Activated CD8-positive, alpha-beta memory T cell treated with anti-CD3 and anti-CD28 coated beads, Interleukin-2, amount 50 U/mL, for 48 hours (primary cell): ENCODE measurements around the gene CPLANE2.
"Not testable (repeated sequence)": the region's sequence is repeated elsewhere in the genome, so short reads cannot be mapped to it uniquely, and the experiment has no call there.

Experiments
- DNase-seq: peaks from one replicate; pipeline ENCODE4 v3.0.0-alpha.2; 2020

CPLANE2 gene

GRCh38 chr1:16208270-16208987, 28.6 kb downstream of the CPLANE2 start:
- no peak for DNase-seq

- DNase-seq = peak; percentile 67
Observed at GRCh38 chr1:16207318-16208269, 29.4 kb downstream of the CPLANE2 start.

- DNase-seq = peak; percentile 94
Observed at GRCh38 chr1:16206547-16207317, 30.3 kb downstream of the CPLANE2 start.

- peak; percentile 63 for DNase-seq
Observed at GRCh38 chr1:16205891-16206546, 31.0 kb downstream of the CPLANE2 start.

- DNase-seq = no peak
Observed at GRCh38 chr1:16205334-16205671, 31.7 kb downstream of the CPLANE2 start.

- peak; percentile 66 for DNase-seq
Observed at GRCh38 chr1:16204634-16205333, 32.2 kb downstream of the CPLANE2 start.

- DNase-seq = no peak
Observed at GRCh38 chr1:16204216-16204615, 32.8 kb downstream of the CPLANE2 start.

GRCh38 chr1:16203550-16203949, 33.4 kb downstream of the CPLANE2 start:
- DNase-seq = no peak

GRCh38 chr1:16202281-16203210, 34.4 kb downstream of the CPLANE2 start:
- DNase-seq = no peak

GRCh38 chr1:16199700-16200099, 37.3 kb downstream of the CPLANE2 start:
- no peak for DNase-seq

GRCh38 chr1:16199157-16199501, 37.9 kb downstream of the CPLANE2 start:
- DNase-seq = no peak

GRCh38 chr1:16198444-16199156, 38.4 kb downstream of the CPLANE2 start:
- no peak for DNase-seq

- no peak for DNase-seq
Observed at GRCh38 chr1:16196874-16197273, 40.1 kb downstream of the CPLANE2 start.

GRCh38 chr1:16196139-16196538, 40.8 kb downstream of the CPLANE2 start:
- not testable (repeated sequence) for DNase-seq

GRCh38 chr1:16195518-16195905, 41.5 kb downstream of the CPLANE2 start:
- no peak for DNase-seq

GRCh38 chr1:16191916-16192546, 45.0 kb downstream of the CPLANE2 start:
- no peak for DNase-seq

- no peak for DNase-seq
Observed at GRCh38 chr1:16191309-16191708, 45.7 kb downstream of the CPLANE2 start.

- DNase-seq = no peak
Observed at GRCh38 chr1:16189921-16190621, 46.9 kb downstream of the CPLANE2 start.

GRCh38 chr1:16189003-16189402, 48.0 kb downstream of the CPLANE2 start:
- no peak for DNase-seq
